Adrenal gland (tissue), 12 donors: Measurements from ENCODE around the gene ALPG. TPM values are rescaled to one million over a fixed set of nuclear protein-coding genes. Genes with fewer than 3 reads are reported as not detected.

Experiments used
- DNase-seq, 7 donors: peaks; one replicate each; pipeline ENCODE4 v3.0.0-alpha.2; 2019 to 2020
- H3K27ac ChIP-seq, 5 donors: fragments of 200-600 bp; sonication (generic) in 4 of 5; 1 replicate in 3 of 5; 2 replicates in 2 of 5; pipeline versions ENCODE4 v1.5.1 to v1.8.0; 2016 to 2020; ENCODE audit warnings: mild to moderate bottlenecking in 1 of 5
- H3K27me3 ChIP-seq: fragments of 200-600 bp; 2 replicates; pipeline ENCODE4 v1.8.0; 2021
- H3K36me3 ChIP-seq, 2 donors: fragments of 200-600 bp; replicated peaks in 1 of 2; 1 replicate in 1 of 2; 2 replicates in 1 of 2; pipeline versions ENCODE4 v1.5.1 to v1.8.0; 2018 to 2022
- H3K4me1 ChIP-seq, 2 donors: fragments of 200-600 bp; replicated peaks in 1 of 2; 1 replicate in 1 of 2; 2 replicates in 1 of 2; pipeline versions ENCODE4 v1.5.1 to v1.8.0; 2018 to 2021
- H3K4me3 ChIP-seq, 4 donors: fragments of 200-600 bp; sonication (generic) in 3 of 4; one replicate each; pipeline ENCODE4 v1.5.1; 2016 to 2018
- H3K9me3 ChIP-seq, 3 donors: fragments of 200-600 bp; sonication (generic) in 1 of 3; replicated peaks in 1 of 3; 1 replicate in 2 of 3; 2 replicates in 1 of 3; pipeline versions ENCODE4 v1.5.1 to v1.8.0; 2016 to 2021
- CTCF ChIP-seq, 6 experiments: fragments of 450-650 bp in 4 of 6; fragments of 200-600 bp in 2 of 6; sonication (generic) in 1 of 6; IDR thresholded peaks; 1 replicate in 5 of 6; 2 replicates in 1 of 6; pipeline versions ENCODE4 v1.5.1 to v1.8.0; 2016 to 2021; ENCODE audit warnings: antibody characterized with exemption in 6 of 6, mild to moderate bottlenecking in 2 of 6, moderate library complexity in 1 of 6
- POLR2A ChIP-seq, 2 donors: fragments of 450-650 bp; IDR thresholded peaks; one replicate each; pipeline ENCODE4 v1.6.1; 2017; ENCODE audit warnings: antibody characterized with exemption in 2 of 2, mild to moderate bottlenecking in 2 of 2, moderate library complexity in 1 of 2
- WGBS, 4 donors: extraction: QIAGEN DNeasy Blood & Tissue Kit in 2 of 4; methylation state at CpG; one replicate each; pipeline versions ENCODE4 v1.1.5 to v1.1.7; 2013 to 2017; 5-methylcytosine and 5-hydroxymethylcytosine counted together
- intact Hi-C, 2 donors: fragments of 100-400 bp; cut with DNase I; formaldehyde crosslinking; loops; one replicate each; pipeline versions ENCODE4 v1.14.1 to v1.15.0; 2022 to 2023
- polyA plus RNA-seq, 3 donors: library from polyadenylated mRNA; stranded (reverse); fragments of 200-250 nt in 2 of 3; fragments of 350-450 nt in 1 of 3; fragmentation: Illumina TruSeq in 1 of 3; extraction: RNeasy Lipid Tissue Mini Kit (QIAGEN cat#74804) in 1 of 3; gene quantifications; one replicate each; pipeline ENCODE4 v1.2.3, GENCODE V29; 2013 to 2014
- total RNA-seq, 9 donors: library from RNA; depleted of rRNA in 4 of 9; stranded (reverse); fragments of >200 nt in 4 of 9; fragments of 120-200 nt in 1 of 9; fragmentation: NEBNext Ultra II Directional in 1 of 9; extraction: Animal tissue kit (Norgen Biotek cat#: 25700) in 1 of 9; gene quantifications; one replicate each; pipeline versions ENCODE4 v1.1.0 to v1.2.4, GENCODE V29; 2013 to 2023
- donor health status: healthy with polysubstance abuse.
- donor health status: Bipolar disorder and iron deficiency.
- donor health status: DM: yes; HTN: yes; CAD: no.
- donor health status: DM: no; HTN: no; CAD: no.
- donor health status: DM: no; HTN: no; CAD: no.
- donor health status: DM: yes; HTN: yes; CAD: no.

ALPG gene
- total and polyA plus RNA-seq, 12 donors: not detected

GRCh38 chr2:232396683-232397082, 10.0 kb upstream of the ALPG start:
- H3K36me3 ChIP-seq: no peaks in the 10 kb centered on the region
- peaks cover 2% of the 10 kb centered on the region for H3K27me3 ChIP-seq
- no peak overlapping the region for H3K4me3 ChIP-seq
- DNase-seq: no peak
- no peak for TF ChIP-seq POLR2A (IDR thresholded peaks at IDR 0.05)
- TF ChIP-seq CTCF (IDR thresholded peaks at IDR 0.05): no peak
- no peak overlapping the region for H3K27ac ChIP-seq
- WGBS, 4 donors: 56 to 74% (median 69%) methylated on average over 2 of the region's 2 CpGs
- intact Hi-C loops: no loop called here
- no peaks in the 10 kb centered on the region for H3K9me3 ChIP-seq
- no peaks in the 10 kb centered on the region for H3K4me1 ChIP-seq

- intact Hi-C loops: no loop called here
- H3K27ac ChIP-seq: no peak overlapping the region
- DNase-seq: no peak
- no peaks in the 10 kb centered on the region for H3K36me3 ChIP-seq
- peaks cover 2% of the 10 kb centered on the region for H3K27me3 ChIP-seq
- WGBS, 4 donors: 80 to 88% (median 85%) methylated on average over 5 of the region's 5 CpGs
- no peaks in the 10 kb centered on the region for H3K4me1 ChIP-seq
- TF ChIP-seq CTCF (IDR thresholded peaks at IDR 0.05): no peak
- no peak for TF ChIP-seq POLR2A (IDR thresholded peaks at IDR 0.05)
- H3K9me3 ChIP-seq: no peaks in the 10 kb centered on the region
- H3K4me3 ChIP-seq: no peak overlapping the region
Measured at GRCh38 chr2:232398293-232399034, 8.2 kb upstream of the ALPG start.

GRCh38 chr2:232400256-232401015, 6.2 kb upstream of the ALPG start:
- Histone ChIP-seq H3K27ac (no peak overlapping the region), H3K36me3 (no peaks in the 10 kb centered on the region), H3K27me3 (peaks cover 2% of the 10 kb centered on the region), H3K4me3 (no peak overlapping the region), H3K9me3 (no peaks in the 10 kb centered on the region), H3K4me1 (no peaks in the 10 kb centered on the region)
- 59 to 68% (median 65%) methylated on average over 9 of the region's 9 CpGs for WGBS, 4 donors
- DNase-seq: no peak
- TF ChIP-seq CTCF (IDR thresholded peaks at IDR 0.05) (no peak), POLR2A (IDR thresholded peaks at IDR 0.05) (no peak)
- intact Hi-C loops: no loop called here

GRCh38 chr2:232402518-232402917, 4.1 kb upstream of the ALPG start:
- Histone ChIP-seq H3K9me3 (no peaks in the 10 kb centered on the region), H3K36me3 (no peaks in the 10 kb centered on the region), H3K4me1 (no peaks in the 10 kb centered on the region), H3K4me3 (no peak overlapping the region), H3K27ac (no peak overlapping the region), H3K27me3 (peaks cover 2% of the 10 kb centered on the region)
- intact Hi-C loops: no loop called here
- DNase-seq: no peak
- 79 to 93% (median 87%) methylated on average over 3 of the region's 3 CpGs for WGBS, 4 donors
- TF ChIP-seq CTCF (IDR thresholded peaks at IDR 0.05) (no peak), POLR2A (IDR thresholded peaks at IDR 0.05) (no peak)
